ENCODE data around the gene GPC5. TPM values are rescaled to one million over a fixed set of nuclear protein-coding genes. Genes with fewer than 3 reads are reported as not detected.
"Not testable (repeated sequence)": the region's sequence is repeated elsewhere in the genome, so short reads cannot be mapped to it uniquely, and the experiment has no call there.

The GPC5 gene
- polyA plus RNA-seq, 6 donors from 2014 or later = 0.30 to 1.0 (median 0.40) TPM; not detected in 3

GRCh38 chr13:91384896-91385295 lies 13.5 kb upstream of the GPC5 start:
- DNase-seq (no peak), ATAC-seq (ENCODE audit: low read depth in 2 of 2) (no peak)
- Mint-ChIP-seq H3K9me3 (no peaks in the 10 kb centered on the region), H3K27me3 (peaks cover 20 to 42% (median 27%) of the 10 kb centered on the region in 3 donors), H3K36me3 (no peaks in the 10 kb centered on the region), H3K27ac (no peak overlapping the region), H3K4me1 (no peaks in the 10 kb centered on the region), H3K4me3 (no peak overlapping the region)

GRCh38 chr13:91389186-91389585 lies 9.2 kb upstream of the GPC5 start:
- H3K4me3 Mint-ChIP-seq = no peak overlapping the region
- no peak overlapping the region for H3K27ac Mint-ChIP-seq
- DNase-seq = no peak
- H3K27me3 Mint-ChIP-seq = peaks cover 37 to 65% (median 39%) of the 10 kb centered on the region in 3 donors
- no peaks in the 10 kb centered on the region for H3K4me1 Mint-ChIP-seq
- ATAC-seq (ENCODE audit: low read depth in 2 of 2) = no peak
- H3K9me3 Mint-ChIP-seq = peaks cover 0 to 1% (median 0%) of the 10 kb centered on the region in 7 donors
- no peaks in the 10 kb centered on the region for H3K36me3 Mint-ChIP-seq

- Mint-ChIP-seq H3K27me3 (peaks cover 21 to 28% (median 23%) of the 10 kb centered on the region in 3 donors), H3K4me1 (peaks cover 14 to 28% (median 18%) of the 10 kb centered on the region in 3 donors)
Measured at GRCh38 chr13:91397595-91397994, 826 bp upstream of the GPC5 start.

GRCh38 chr13:91399189-91400062 lies 1.0 kb downstream of the GPC5 start:
- Mint-ChIP-seq H3K4me1 (peaks cover 13 to 28% (median 18%) of the 10 kb centered on the region in 3 donors), H3K27ac (peak overlapping the region in 1 of 6 donors; percentile 7), H3K36me3 (no peaks in the 10 kb centered on the region), H3K27me3 (peaks cover 11 to 20% (median 14%) of the 10 kb centered on the region in 3 donors), H3K9me3 (no peaks in the 10 kb centered on the region), H3K4me3 (peak overlapping the region; percentile 74 to 88 (median 86))
- peak; percentile 6 for DNase-seq
- peak; percentile 11 to 17 for ATAC-seq (ENCODE audit: low read depth in 2 of 2)

More at GRCh38 chr13:91397595-91397994, 826 bp upstream of the GPC5 start:
- DNase-seq (no peak), ATAC-seq (ENCODE audit: low read depth in 2 of 2) (no peak)
- H3K27ac Mint-ChIP-seq = no peak overlapping the region
- peaks cover 0 to 1% (median 0%) of the 10 kb centered on the region in 7 donors for H3K9me3 Mint-ChIP-seq
- no peaks in the 10 kb centered on the region for H3K36me3 Mint-ChIP-seq
- peak overlapping the region in 3 of 8 donors; percentile 65 to 87 (median 74) for H3K4me3 Mint-ChIP-seq

- Mint-ChIP-seq H3K4me1 (peaks cover 9 to 28% (median 18%) of the 10 kb centered on the region in 3 donors), H3K27ac (no peak overlapping the region), H3K36me3 (no peaks in the 10 kb centered on the region), H3K4me3 (peak overlapping the region; percentile 74 to 88 (median 86)), H3K9me3 (no peaks in the 10 kb centered on the region), H3K27me3 (peaks cover 5 to 14% (median 8%) of the 10 kb centered on the region in 3 donors)
- DNase-seq = no peak
- ATAC-seq (ENCODE audit: low read depth in 2 of 2) = no peak
Measured at GRCh38 chr13:91400063-91400399, 1.6 kb downstream of the GPC5 start.

GRCh38 chr13:91400671-91401070 lies 2.2 kb downstream of the GPC5 start:
- peaks cover 0 to 9% (median 6%) of the 10 kb centered on the region in 3 donors for H3K27me3 Mint-ChIP-seq
- no peaks in the 10 kb centered on the region for H3K36me3 Mint-ChIP-seq
- DNase-seq = no peak
- H3K9me3 Mint-ChIP-seq = peaks cover 0 to 4% (median 0%) of the 10 kb centered on the region in 7 donors
- peak overlapping the region in 3 of 8 donors; percentile 4 to 82 (median 45) for H3K4me3 Mint-ChIP-seq
- H3K4me1 Mint-ChIP-seq = peaks cover 9 to 28% (median 18%) of the 10 kb centered on the region in 3 donors
- no peak for ATAC-seq (ENCODE audit: low read depth in 2 of 2)
- H3K27ac Mint-ChIP-seq = no peak overlapping the region

GRCh38 chr13:91401920-91402319 lies 3.5 kb downstream of the GPC5 start:
- H3K27me3 Mint-ChIP-seq = peaks cover 0 to 8% (median 6%) of the 10 kb centered on the region in 3 donors
- peak overlapping the region in 1 of 8 donors; percentile 40 for H3K4me3 Mint-ChIP-seq
- H3K9me3 Mint-ChIP-seq = peaks cover 0 to 9% (median 3%) of the 10 kb centered on the region in 7 donors
- peaks cover 0 to 7% of the 10 kb centered on the region in 2 donors for H3K36me3 Mint-ChIP-seq
- H3K27ac Mint-ChIP-seq = peak overlapping the region in 1 of 6 donors; percentile 7
- peak; percentile 7 for DNase-seq
- peaks cover 13 to 28% (median 18%) of the 10 kb centered on the region in 3 donors for H3K4me1 Mint-ChIP-seq
- ATAC-seq (ENCODE audit: low read depth in 2 of 2) = no peak

- peaks cover 0 to 12% (median 11%) of the 10 kb centered on the region in 3 donors for H3K27me3 Mint-ChIP-seq
- peaks cover 3 to 9% (median 4%) of the 10 kb centered on the region in 3 donors for H3K4me1 Mint-ChIP-seq
- ATAC-seq (ENCODE audit: low read depth in 2 of 2) = no peak
- H3K36me3 Mint-ChIP-seq = peaks cover 0 to 8% of the 10 kb centered on the region in 2 donors
- no peak for DNase-seq
- H3K27ac Mint-ChIP-seq = no peak overlapping the region
- H3K9me3 Mint-ChIP-seq = peaks cover 0 to 9% (median 3%) of the 10 kb centered on the region in 7 donors
- no peak overlapping the region for H3K4me3 Mint-ChIP-seq
Measured at GRCh38 chr13:91405240-91405639, 6.8 kb downstream of the GPC5 start.

- ATAC-seq (ENCODE audit: low read depth in 2 of 2) (peak in 1 of 2 donors; percentile 33), DNase-seq (peak; percentile 25)
- Mint-ChIP-seq H3K9me3 (peaks cover 0 to 9% (median 3%) of the 10 kb centered on the region in 7 donors), H3K4me3 (no peak overlapping the region), H3K4me1 (peaks cover 3 to 4% (median 4%) of the 10 kb centered on the region in 3 donors), H3K27ac (no peak overlapping the region), H3K36me3 (peaks cover 0 to 8% of the 10 kb centered on the region in 2 donors), H3K27me3 (peaks cover 0 to 12% (median 11%) of the 10 kb centered on the region in 3 donors)
Measured at GRCh38 chr13:91406619-91407018, 8.2 kb downstream of the GPC5 start.

- DNase-seq (no peak), ATAC-seq (ENCODE audit: low read depth in 2 of 2) (no peak)
- peaks cover 0 to 8% of the 10 kb centered on the region in 2 donors for H3K36me3 Mint-ChIP-seq
- peaks cover 0 to 12% (median 11%) of the 10 kb centered on the region in 3 donors for H3K27me3 Mint-ChIP-seq
- H3K4me1 Mint-ChIP-seq = peaks cover 0 to 4% (median 0%) of the 10 kb centered on the region in 3 donors
- H3K9me3 Mint-ChIP-seq = peaks cover 0 to 9% (median 4%) of the 10 kb centered on the region in 7 donors
- H3K27ac Mint-ChIP-seq = peak overlapping the region in 1 of 6 donors; percentile 18
- no peak overlapping the region for H3K4me3 Mint-ChIP-seq
Measured at GRCh38 chr13:91408971-91409370, 10.6 kb downstream of the GPC5 start.

GRCh38 chr13:91416579-91416978 lies 18.2 kb downstream of the GPC5 start:
- H3K4me1 Mint-ChIP-seq; H3K36me3 Mint-ChIP-seq; ATAC-seq (ENCODE audit: low read depth in 2 of 2); H3K4me3 Mint-ChIP-seq; H3K27ac Mint-ChIP-seq; H3K9me3 Mint-ChIP-seq; DNase-seq: not testable (repeated sequence)
- peaks cover 0 to 16% (median 11%) of the 10 kb centered on the region in 3 donors for H3K27me3 Mint-ChIP-seq

- Mint-ChIP-seq H3K9me3 (peaks cover 0 to 4% (median 0%) of the 10 kb centered on the region in 7 donors), H3K4me3 (no peak overlapping the region)
- no peak for ATAC-seq (ENCODE audit: low read depth in 2 of 2)
Measured at GRCh38 chr13:91417660-91418325, 19.4 kb downstream of the GPC5 start.

GRCh38 chr13:91426913-91427312 lies 28.5 kb downstream of the GPC5 start:
- no peak overlapping the region for H3K4me3 Mint-ChIP-seq
- H3K4me1 Mint-ChIP-seq = no peaks in the 10 kb centered on the region
- DNase-seq = no peak
- peaks cover 0 to 6% (median 5%) of the 10 kb centered on the region in 3 donors for H3K27me3 Mint-ChIP-seq
- peaks cover 6 to 12% of the 10 kb centered on the region in 2 donors for H3K36me3 Mint-ChIP-seq
- H3K27ac Mint-ChIP-seq = no peak overlapping the region
- no peak for ATAC-seq (ENCODE audit: low read depth in 2 of 2)
- H3K9me3 Mint-ChIP-seq = peaks cover 24 to 40% (median 32%) of the 10 kb centered on the region in 7 donors

More at GRCh38 chr13:91417660-91418325, 19.4 kb downstream of the GPC5 start:
- H3K27me3 Mint-ChIP-seq = peaks cover 0 to 16% (median 11%) of the 10 kb centered on the region in 3 donors
- no peaks in the 10 kb centered on the region for H3K36me3 Mint-ChIP-seq
- DNase-seq = no peak
- H3K27ac Mint-ChIP-seq = no peak overlapping the region
- no peaks in the 10 kb centered on the region for H3K4me1 Mint-ChIP-seq
